HG03469 (cell line): ENCODE measurements around the gene SLC6A6.

Source experiments
- ATAC-seq: cut with Tn5 transposase; IDR thresholded peaks from one replicate; pipeline ENCODE4 v1.9.1; 2021; ENCODE audit warnings: mild to moderate bottlenecking, moderate library complexity, moderate number of reproducible peaks; ENCODE audit not compliant: unreplicated experiment

Gene SLC6A6

GRCh38 chr3:14481646-14482036, 79.2 kb downstream of the SLC6A6 start:
- ATAC-seq = no peak

GRCh38 chr3:14482271-14482721, 79.9 kb downstream of the SLC6A6 start:
- no peak for ATAC-seq

- ATAC-seq = no peak
Measured at GRCh38 chr3:14483286-14483685, 80.9 kb downstream of the SLC6A6 start.

- ATAC-seq = no peak
Measured at GRCh38 chr3:14484741-14485140, 82.3 kb downstream of the SLC6A6 start.

- no peak for ATAC-seq
Measured at GRCh38 chr3:14485981-14486380, 83.6 kb downstream of the SLC6A6 start.

GRCh38 chr3:14486460-14486859, 84.1 kb downstream of the SLC6A6 start:
- ATAC-seq = no peak

- no peak for ATAC-seq
Measured at GRCh38 chr3:14487086-14487485, 84.7 kb downstream of the SLC6A6 start.

GRCh38 chr3:14487821-14488220, 85.4 kb downstream of the SLC6A6 start:
- ATAC-seq = no peak

GRCh38 chr3:14488286-14489041, 86.1 kb downstream of the SLC6A6 start:
- ATAC-seq = no peak

- no peak for ATAC-seq
Measured at GRCh38 chr3:14489641-14490040, 87.2 kb downstream of the SLC6A6 start.

- ATAC-seq = no peak
Measured at GRCh38 chr3:14490255-14490654, 87.8 kb downstream of the SLC6A6 start.

GRCh38 chr3:14490831-14491230, 88.4 kb downstream of the SLC6A6 start:
- ATAC-seq = no peak

GRCh38 chr3:14491396-14492190, 89.2 kb downstream of the SLC6A6 start:
- no peak for ATAC-seq

- ATAC-seq = no peak
Measured at GRCh38 chr3:14492948-14493881, 90.8 kb downstream of the SLC6A6 start.

GRCh38 chr3:14494279-14494972, 92.0 kb downstream of the SLC6A6 start:
- no peak for ATAC-seq

GRCh38 chr3:14494973-14495300, 92.5 kb downstream of the SLC6A6 start:
- ATAC-seq = no peak

- no peak for ATAC-seq
Measured at GRCh38 chr3:14496351-14496750, 93.9 kb downstream of the SLC6A6 start.

- ATAC-seq = no peak
Measured at GRCh38 chr3:14497321-14497720, 94.9 kb downstream of the SLC6A6 start.

GRCh38 chr3:14502472-14502871, 100.1 kb downstream of the SLC6A6 start:
- ATAC-seq = no peak

- ATAC-seq = no peak
Measured at GRCh38 chr3:14503033-14503705, 100.8 kb downstream of the SLC6A6 start.
